HG03060 (cell line): ENCODE results near the gene NECTIN1.

Experiments used
- ATAC-seq: cut with Tn5 transposase; IDR thresholded peaks from one replicate; pipeline ENCODE4 v1.9.1; 2021; ENCODE audit warnings: low read depth, moderate number of reproducible peaks; ENCODE audit not compliant: unreplicated experiment

Gene NECTIN1

DNA sequence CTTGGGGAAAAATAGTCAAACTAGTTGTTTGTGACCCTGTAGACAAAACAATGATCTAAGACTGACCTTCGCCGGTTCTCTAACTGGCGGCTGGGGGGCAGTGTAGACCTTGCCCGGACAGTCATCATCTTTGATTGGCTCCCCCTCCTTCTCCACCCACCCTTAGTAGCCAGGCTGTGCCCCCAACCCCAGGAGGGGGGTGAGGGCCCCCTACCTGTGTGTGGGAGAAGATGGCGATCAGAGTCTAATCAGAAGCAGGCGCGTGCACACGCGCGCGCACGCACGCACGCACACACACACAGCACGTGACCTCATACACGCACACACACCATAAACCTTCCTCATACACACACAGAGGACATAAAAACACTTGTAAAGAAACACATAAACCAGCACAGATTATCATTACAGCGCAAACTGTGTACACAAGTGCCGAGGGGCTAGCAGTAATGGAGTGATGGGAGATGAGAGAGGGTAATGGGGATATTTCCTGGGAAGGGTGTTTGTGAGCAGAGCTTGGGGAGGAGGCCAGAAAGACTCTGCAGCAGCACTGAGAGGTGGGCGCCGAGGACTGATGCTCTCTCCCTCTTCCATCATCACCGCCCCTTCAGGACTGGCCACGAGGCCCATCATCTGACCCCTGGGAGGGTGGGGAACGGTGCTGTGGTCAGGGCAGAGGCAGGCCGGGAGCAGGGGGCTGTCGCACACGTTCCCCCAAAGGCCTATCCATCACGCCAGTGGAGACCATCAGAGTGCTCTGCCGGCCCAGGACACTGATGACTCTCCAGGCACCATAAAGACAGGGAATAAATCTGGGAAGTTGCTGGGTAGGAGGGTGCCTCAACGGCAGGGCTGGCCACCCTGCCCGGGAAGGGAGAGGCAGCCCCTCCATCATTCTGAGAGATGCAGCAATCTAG, 12.2 kb downstream of the NECTIN1 start:
- ATAC-seq = no peak

DNA sequence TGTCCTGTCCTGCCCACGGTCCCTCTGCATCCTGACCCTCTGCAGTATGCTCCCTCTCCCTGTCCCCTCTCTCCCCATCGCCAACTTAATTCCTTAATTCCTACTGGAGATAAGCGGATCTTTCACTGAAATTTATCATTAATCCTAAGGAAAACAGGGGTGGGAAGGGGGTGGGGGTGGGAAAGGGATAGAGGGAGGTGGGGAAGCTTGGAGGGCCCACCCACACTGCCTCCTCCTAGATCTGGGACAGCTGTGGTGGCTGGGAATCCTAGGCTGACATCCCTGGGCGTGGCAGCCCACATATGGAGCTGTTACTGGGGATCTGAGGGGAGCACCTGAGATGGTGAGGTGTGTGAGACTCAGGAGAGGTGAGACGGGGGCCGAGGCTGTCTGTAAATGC, 14.4 kb downstream of the NECTIN1 start:
- ATAC-seq = no peak

DNA sequence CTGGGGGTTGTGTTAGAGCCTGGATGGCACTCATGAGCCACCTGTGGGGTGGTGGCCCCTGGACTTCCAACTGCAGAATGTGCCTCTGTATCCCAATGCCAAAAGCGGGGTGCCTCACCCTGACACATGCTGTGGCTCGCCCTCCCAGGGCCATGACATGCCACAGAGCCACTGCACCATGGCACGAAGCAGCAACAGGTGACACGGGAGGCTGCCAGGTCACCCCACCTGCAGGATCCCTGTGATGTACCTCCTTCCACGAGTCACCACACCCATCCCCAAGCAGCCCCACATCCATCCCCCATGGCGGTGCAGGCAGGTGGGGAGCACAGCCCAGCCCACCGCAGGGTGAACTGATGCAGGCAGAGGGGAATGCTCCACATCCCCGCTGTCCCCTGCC, 14.8 kb downstream of the NECTIN1 start:
- ATAC-seq = no peak

DNA sequence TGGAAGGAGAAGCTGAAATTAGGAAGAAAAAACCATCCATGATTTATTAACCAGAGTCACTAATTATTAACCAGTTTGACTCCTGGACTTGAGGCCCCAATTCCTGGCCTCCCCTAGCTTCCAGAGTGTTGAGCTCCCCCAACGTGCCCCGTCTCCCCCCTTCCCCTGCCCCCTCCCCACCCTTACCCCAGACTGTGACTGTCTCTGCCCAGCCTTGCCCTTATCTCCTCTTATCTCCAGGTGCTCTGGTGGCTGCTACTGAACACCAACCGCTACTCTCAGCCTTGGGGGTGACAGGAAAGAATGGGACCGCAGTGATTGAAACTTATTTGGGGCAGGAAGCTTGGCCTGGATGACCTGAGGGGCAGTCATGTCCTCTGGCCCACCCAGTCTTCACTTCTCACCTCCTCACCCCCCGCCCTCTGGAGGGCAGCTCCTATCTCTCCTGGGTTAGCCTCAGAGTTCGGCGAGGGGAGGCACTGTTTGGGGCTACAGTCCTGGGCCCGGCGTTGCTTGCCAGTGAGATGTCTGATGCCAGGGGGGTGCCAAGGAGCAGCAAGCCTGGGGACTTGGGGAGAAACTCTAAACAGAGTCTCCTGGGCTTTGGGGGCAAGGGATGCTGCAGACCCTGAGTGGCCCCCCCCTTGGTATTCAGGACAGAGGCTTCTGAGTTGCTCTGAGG, 15.5 kb downstream of the NECTIN1 start:
- ATAC-seq = no peak

DNA sequence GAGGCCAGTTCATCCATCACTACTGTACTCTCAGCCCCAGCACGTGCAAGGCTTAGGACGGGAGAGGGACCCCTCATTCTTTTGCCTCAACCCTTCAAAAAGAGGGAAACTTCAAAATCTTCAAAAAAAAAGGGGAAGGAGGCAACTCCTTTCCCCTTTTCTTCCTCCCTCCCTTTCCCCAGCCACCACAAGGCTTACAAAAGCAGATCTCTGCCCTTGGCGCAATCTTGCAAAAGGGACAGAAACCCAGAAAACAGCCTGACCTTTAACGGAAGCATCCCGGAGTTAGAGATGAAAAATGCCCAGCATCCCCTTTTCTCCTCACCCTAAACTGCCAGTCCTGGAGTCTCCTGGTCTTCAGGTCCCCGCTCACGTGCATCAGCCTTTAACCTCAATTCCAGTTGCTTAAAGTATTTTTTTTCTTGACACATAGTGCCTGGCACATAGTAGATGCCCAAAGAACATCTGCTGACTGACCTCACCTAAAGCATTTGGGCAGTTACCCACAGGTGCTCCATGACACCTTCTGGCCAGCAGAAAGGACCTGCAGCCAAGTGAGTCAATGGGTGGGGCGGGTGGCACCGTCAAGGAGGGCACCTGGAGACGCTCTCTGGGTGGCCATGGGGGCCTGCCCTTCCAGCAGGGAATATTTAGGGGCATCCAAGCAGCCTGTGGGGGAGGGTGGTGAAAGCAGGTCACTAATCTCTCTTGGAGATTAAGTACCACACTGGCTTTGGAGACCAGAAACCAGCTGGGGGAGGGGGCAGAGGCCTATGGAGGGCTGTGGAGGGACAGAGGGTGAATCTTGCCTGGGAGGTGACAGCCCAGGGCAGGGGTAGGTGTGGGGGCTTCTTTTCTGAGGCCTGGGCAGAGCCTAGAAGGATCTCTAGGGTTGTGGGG, 16.3 kb downstream of the NECTIN1 start:
- no peak for ATAC-seq

DNA sequence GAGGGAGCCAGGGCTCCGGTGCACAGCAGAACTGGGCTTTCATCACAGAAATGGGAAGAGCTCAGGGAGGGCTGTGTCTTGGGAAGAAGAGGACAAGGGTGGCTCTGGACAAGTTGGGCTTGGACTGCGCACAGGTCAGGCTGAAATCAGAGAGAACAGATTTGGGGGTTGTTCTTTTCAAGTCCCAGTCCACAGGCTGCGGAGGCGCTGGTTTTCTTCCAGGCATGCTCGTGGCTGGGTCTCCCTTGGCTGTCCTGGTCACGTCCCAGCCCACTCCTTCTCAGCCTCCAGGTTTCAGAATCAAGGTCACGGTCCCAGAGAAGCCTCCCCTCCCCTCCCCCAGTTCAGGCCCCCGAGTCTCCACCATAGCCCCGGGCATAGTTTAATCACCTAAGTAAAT, 17.0 kb downstream of the NECTIN1 start:
- no peak for ATAC-seq

DNA sequence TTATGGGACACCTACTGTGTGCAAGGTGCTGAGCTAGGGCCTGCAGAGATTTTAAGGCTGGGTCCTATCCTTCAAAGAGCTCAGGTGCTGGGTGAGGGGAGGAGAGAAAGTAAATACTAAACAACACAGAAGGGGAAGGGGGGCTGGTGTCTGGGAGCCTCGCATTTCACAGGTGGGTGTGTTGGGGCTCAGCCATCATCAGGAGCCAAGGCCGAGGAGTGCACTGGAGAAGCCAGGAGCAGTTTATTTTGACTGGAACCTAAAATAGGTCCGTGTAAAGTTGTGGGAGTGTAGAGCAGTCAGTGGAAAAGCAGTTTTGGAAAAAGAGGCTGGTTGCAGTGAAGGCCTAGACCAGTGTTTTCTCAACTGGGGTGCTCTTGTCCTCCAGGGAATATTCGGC, 17.5 kb downstream of the NECTIN1 start:
- no peak for ATAC-seq

DNA sequence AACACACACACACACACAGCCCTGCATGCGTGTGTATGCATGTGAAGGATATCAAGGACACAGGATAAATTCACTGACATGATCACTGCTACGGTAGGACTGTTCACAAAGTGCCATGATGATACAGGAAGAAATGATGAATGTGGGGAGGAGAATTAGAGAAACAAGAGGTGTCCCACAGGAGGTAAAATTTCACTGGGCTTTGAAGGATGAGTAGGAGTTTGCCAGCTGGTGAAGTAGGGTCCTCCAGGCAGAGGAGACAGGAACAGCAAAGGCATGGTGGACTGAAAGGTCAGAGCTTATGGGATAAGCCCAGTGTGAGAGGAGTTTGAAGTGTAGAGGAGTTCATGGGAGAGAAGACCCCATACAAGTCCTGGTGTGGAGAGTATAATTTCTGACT, 18.6 kb downstream of the NECTIN1 start:
- no peak for ATAC-seq

DNA sequence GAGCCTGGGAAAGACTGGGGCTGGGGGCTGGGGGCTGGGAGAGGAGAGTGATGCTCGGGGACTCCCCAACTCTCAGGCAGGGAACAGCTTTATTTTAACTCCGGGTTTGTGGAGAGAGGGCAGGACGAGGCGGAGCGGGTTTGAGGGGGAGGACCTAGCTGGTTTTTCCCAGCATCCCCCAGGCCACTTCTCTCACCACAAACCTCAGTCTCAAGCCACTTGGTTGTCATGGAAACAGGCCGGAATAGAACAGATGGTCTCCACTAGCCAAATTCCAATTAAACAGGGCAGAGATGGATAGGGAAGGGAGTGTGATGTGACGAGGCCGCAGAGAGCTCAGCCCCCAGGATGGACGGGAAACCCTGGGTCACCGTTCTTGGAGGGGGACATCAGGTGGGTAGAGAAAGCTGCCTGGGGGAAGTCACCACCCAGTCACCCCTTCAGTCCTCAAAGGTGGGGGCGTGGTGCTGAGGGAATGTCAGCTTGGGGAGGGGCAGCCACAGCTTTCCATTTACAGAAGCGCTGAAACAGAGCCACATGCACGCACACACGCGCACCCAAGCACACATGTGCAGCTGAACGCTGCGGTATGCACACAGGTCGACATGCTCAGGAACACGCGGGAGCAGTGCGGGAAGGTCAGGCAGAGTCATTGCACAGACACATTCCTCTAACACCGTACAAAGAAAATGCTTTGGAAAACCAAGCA, 19.2 kb downstream of the NECTIN1 start:
- ATAC-seq = no peak

DNA sequence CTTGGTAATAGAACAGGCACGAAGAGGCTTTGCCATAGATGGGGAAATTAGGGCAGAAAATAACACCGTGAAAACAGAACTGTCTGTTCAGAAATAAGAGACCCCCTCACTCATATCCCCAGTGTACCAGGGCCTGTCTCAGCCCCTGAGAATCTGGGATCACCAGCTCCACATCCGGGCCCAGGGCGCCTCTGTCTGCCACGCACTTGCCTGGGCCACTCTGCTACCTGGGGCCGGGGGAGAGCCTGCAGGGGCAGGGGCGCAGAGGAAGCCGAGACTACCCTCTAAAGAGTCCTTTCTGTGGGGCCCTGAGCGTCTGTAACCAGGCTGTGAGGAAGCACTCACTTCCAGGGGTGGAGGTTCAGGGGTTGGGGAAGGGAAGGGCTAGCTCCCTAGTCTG, 19.8 kb downstream of the NECTIN1 start:
- no peak for ATAC-seq

DNA sequence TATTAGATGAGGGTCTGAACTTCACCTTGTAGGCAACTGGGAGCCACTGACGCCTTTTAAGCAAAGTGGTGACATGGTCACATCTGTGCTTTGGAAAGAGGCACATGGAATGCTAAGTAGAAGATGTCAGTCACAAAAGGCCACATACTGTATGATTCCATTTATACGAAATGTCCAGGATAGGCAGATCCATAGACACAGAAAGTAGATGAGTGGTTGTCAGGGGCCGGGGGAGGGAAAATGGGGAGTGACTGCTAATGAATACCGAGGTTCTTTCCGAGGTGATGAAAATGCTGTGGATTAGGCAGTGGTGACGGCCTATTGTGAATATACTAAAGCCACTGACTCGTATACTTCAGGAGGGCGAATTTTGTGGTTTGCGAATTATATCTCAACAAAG, 20.6 kb downstream of the NECTIN1 start:
- no peak for ATAC-seq

DNA sequence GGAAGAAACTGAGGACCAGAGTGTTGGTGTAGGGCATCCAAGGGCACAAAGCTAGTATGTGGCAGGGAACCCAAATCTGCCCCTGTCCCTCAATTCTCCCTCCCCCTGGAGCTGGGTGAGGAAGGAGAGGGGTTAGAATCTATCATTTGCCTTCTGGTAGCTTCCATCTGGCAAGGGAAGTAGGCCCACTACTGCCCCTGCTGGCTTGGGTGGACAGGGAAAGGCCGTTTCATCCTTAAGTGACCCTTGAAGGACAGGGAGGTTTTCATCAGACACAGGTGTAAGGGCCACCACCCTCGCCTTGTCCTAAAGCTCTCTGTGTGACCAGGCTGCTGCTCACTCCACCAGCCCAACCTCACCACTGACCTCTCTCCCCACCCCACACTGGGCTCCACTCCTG, 22.1 kb downstream of the NECTIN1 start:
- no peak for ATAC-seq

DNA sequence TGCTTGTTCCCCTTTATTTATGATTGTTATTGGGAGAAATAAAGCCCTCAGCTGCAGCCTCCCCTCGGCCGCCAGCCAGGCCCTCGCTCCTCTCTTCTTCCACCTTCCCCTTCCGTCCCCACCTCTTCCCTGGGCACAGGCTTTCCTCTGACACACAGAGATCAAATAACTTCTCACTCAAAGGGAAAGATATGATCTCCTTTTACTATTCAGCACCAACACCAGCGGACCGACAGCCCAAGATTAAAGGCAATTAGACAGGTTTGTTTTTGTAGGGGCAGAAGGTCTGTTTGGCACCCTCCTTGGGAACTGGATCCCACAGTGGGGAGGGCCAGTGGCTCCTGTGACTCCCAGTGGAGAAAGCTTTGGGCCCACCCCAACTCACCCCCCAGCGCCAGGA, 23.0 kb downstream of the NECTIN1 start:
- no peak for ATAC-seq

DNA sequence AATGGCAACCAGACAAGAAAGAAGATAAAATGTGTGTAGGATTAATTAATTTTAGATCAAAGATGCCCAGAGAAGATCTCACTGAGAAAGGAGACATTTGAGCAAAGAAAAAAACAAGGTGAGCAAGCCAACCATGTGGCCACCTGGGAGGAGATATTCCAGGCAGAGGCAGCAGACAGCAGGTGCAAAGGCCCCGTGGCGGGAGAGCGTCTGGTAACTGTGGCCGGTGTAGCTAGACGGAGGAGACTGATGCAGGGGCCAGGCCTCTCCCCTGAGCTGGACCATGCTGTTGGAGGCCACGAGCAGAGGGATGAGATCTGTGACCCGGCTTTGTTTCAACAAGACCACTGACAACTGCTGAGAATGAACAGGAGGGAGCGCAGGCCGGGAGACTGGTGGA, 23.6 kb downstream of the NECTIN1 start:
- no peak for ATAC-seq

DNA sequence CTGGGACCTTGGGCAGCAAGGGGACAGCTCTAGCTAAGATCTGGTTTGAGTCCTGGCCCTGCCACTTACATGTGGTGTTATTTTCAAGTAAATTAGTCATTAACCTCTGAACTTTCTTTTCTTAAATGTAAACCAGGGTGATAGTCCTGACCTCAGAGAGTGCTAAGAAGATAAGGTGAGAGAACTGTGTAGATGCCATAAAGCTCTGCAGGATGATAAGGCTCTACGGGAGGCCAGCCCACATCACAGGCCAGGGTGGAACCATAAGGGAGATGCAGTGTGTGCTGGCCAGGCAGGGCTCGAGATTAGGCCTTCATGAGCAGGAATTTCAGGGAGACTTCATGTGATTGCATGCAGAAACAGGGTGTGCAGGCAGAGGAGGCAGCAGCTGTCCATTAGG, 24.2 kb downstream of the NECTIN1 start:
- no peak for ATAC-seq

DNA sequence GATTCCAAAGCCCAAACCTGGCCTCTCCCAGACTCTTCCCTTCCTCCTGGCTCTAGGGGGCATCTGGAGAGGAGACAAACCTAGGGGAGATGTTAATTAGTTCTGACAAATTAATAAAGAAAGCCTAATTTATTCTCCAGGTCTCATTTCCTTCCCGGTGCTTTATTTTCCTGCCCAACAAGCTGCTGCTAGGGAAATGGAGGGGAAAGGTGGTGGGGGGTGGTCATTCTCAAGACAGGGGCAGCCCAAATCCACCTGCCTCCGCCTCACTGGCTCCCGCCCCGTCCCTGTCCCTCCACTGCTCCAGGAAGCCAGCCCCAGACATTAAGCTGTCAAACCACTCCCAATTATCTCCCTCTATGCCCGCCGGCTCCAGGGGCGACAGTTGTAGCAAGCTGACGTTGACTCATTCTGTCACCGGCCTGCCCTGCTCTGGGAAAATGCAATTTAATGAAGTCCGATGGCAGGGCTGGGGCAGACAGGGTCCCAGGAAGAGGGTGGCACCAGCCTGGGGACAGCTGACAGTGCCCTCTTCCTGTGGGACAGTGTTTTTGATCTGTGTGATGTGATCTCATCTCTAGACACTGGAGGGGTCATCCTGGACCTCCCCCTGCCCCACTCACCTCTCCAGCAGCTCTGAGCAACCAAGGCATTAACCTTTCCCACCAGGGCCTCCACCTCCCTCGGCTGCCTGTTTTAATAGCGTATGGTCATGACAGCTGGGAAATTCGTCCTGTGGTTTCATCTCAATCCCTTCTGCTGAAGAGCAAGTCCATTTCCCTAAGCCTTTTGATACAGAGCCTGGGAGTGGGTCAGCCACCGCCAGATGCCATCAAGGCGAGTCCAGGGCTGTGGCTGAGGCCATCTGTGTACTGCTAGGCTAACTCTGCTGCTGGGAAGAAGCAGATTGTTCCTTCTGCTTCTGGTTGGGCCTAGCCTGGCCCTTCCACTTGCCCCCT, 27.1 kb downstream of the NECTIN1 start:
- no peak for ATAC-seq

DNA sequence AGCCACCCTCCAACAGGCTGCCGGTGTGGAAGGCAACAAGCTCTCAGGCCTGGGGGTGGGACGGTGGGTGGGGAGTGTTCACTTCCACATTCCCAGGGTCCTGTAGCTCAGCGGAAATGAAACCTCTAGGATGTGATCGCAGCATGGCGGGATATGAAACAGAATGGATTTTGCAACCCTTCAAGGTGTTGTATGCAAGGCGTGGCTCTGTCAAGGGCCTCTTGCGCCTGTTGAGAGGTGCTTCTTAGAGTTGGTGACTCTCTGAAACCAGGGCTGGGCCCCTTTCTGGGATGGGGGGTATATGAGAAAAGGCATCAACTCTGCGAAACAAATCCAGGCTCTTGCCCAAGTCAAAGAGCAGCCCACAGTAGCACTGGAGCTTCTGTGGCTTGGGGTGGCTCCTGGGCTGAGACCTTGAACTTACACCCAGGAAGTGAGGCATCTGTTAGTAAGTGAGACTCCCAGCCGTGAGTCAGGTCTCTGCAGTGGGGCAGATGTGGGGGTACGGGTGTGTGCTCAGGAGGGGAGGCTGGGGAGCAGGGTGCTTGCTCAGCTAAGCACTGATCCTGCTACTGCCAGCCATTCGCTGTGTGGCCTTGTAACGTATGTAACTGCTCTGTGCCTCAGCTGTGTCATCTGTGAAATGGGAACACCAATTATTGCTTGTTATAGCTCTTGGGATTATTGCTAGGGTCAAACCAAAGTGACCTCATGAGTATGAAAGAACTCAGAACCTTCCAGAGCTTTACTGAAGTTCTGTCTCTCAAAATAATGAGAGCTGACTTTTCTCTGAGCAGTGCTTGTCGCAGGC, 28.3 kb downstream of the NECTIN1 start:
- no peak for ATAC-seq

DNA sequence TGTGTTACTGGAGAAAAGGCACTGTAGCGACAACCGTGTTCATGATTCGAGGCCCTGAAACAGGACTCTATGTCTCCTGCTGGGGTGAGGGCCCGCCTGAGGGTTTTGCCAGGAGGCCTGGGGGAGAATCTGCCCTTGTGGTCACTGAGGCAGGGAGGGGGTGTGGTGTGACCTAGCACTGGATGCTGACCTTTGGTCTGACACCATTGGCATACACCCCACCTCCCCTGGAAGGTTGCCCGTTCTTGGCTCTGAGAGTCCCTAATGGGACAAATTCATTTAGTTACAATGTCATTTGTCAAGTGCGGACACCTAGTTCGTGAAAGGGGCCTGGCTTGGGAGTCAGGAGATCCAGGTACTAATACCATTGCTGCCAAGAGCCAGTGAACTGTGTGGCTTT, 29.0 kb downstream of the NECTIN1 start:
- no peak for ATAC-seq
